ENCODE data around the gene ARL10. TPM values are rescaled to one million over a fixed set of nuclear protein-coding genes. Genes with fewer than 3 reads are reported as not detected.

ARL10 gene
- total RNA-seq, 1 experiment from 2014 or later, result 9.6 TPM

DNA sequence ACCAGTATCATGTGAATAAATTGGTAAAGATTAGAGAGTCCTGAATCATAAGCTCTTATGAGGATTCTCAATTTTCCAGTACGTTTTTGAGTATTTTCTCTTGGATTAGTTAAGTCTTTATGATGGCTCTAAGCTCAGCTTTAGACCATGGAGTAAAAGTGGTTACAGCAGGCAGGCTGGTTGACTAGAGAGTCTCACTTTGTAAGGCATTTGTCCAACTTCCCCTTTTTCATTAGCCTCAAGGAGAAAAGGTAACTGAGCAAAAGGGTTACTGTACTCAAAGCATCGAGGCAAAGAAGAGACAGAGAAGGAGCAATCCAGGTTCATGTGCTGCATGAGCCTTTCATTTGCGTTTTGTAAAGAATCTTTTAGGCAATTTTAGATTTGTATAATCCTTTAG is 14.6 kb downstream of the ARL10 start:
- no peak overlapping the region for H3K23ac ChIP-seq (ENCODE audit: insufficient read length, low read depth, low read length)

More for the DNA sequence above, 14.6 kb downstream of the ARL10 start:
- Histone ChIP-seq H3K23me2 (ENCODE audit: insufficient read length, low read depth, low read length, poor library complexity, severe bottlenecking) (no peaks in the 10 kb centered on the region), H4K91ac (ENCODE audit: insufficient read length, low read depth, low read length) (no peak overlapping the region), H3K79me2 (ENCODE audit: insufficient read depth, low read length) (no peaks in the 10 kb centered on the region), H3K4ac (ENCODE audit: low read depth, low read length) (no peak overlapping the region), H2BK5ac (ENCODE audit: insufficient read length, low read length) (no peak overlapping the region), H2BK12ac (ENCODE audit: insufficient read length, low read depth, low read length) (no peak overlapping the region), H3K14ac (ENCODE audit: insufficient read depth, low read length) (no peak overlapping the region), H3K4me2 (ENCODE audit: insufficient read depth, insufficient read length, low read length) (no peak overlapping the region), H2BK120ac (ENCODE audit: low read depth, low read length, poor library complexity, severe bottlenecking) (no peak overlapping the region), H4K20me1 (ENCODE audit: control insufficient read depth, insufficient read depth, insufficient read length) (no peaks in the 10 kb centered on the region), H3K9me3 (ENCODE audit: control insufficient read depth, low read depth, low read length) (no peaks in the 10 kb centered on the region), H3K79me1 (ENCODE audit: insufficient read depth, low read depth, low read length, poor library complexity, severe bottlenecking) (no peaks in the 10 kb centered on the region), H2BK15ac (ENCODE audit: low read depth, low read length) (no peak overlapping the region), H2AK5ac (ENCODE audit: insufficient read length, low read length) (no peak overlapping the region), H3K18ac (ENCODE audit: insufficient read length, low read depth, low read length) (no peak overlapping the region), H2AFZ (ENCODE audit: low read length) (no peak overlapping the region), H2BK20ac (ENCODE audit: low read depth, low read length, poor library complexity, severe bottlenecking) (no peak overlapping the region), H3K56ac (ENCODE audit: insufficient read length, low read depth, low read length) (no peak overlapping the region), H4K8ac (replicated peaks; ENCODE audit: insufficient read length, low read depth, low read length) (no peak overlapping the region), H3K4me1 (ENCODE audit: insufficient read depth, low read length) (no peaks in the 10 kb centered on the region), H3K27me3 (ENCODE audit: insufficient read depth, low read length) (no peaks in the 10 kb centered on the region), H3T11ph (ENCODE audit: low read length) (no peak overlapping the region), H3K27ac (ENCODE audit: insufficient read length, low read depth, low read length) (no peak overlapping the region), H4K5ac (ENCODE audit: insufficient read length, low read depth, low read length) (no peak overlapping the region), H3K9ac (ENCODE audit: extremely low read depth, insufficient read length, low read length) (no peak overlapping the region)
- no peak overlapping the region for H3K27ac Mint-ChIP-seq
- WGBS (ENCODE audit: extremely low coverage, insufficient read length, low lambda C conversion rate), result no CpG with 5 or more reads among the region's 3 CpGs
- no peaks in the 10 kb centered on the region for H3K4me1 Mint-ChIP-seq
- H3K9me3 Mint-ChIP-seq, result no peaks in the 10 kb centered on the region
- H3K27me3 Mint-ChIP-seq (ENCODE audit: low read depth), result no peaks in the 10 kb centered on the region
- no peak for DNase-seq
- H3K36me3 Mint-ChIP-seq (ENCODE audit: insufficient read depth in 1 of 3, low read depth in 3 of 3), result peaks cover 14 to 53% (median 20%) of the 10 kb centered on the region in 3 experiments; a peak in 6 of 7 replicates
- H3K4me3 Mint-ChIP-seq, result no peak overlapping the region
- TF ChIP-seq, protein P1, sequence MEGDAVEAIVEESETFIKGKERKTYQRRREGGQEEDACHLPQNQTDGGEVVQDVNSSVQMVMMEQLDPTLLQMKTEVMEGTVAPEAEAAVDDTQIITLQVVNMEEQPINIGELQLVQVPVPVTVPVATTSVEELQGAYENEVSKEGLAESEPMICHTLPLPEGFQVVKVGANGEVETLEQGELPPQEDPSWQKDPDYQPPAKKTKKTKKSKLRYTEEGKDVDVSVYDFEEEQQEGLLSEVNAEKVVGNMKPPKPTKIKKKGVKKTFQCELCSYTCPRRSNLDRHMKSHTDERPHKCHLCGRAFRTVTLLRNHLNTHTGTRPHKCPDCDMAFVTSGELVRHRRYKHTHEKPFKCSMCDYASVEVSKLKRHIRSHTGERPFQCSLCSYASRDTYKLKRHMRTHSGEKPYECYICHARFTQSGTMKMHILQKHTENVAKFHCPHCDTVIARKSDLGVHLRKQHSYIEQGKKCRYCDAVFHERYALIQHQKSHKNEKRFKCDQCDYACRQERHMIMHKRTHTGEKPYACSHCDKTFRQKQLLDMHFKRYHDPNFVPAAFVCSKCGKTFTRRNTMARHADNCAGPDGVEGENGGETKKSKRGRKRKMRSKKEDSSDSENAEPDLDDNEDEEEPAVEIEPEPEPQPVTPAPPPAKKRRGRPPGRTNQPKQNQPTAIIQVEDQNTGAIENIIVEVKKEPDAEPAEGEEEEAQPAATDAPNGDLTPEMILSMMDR (conservative IDR thresholded peaks at IDR 0.05), result no peak

Measured in H9 (cell line).